SKM-1 treated with dmso at 0.1 percent for 144 hours (cell line): ENCODE results near the gene PLA2R1.
"Not testable (repeated sequence)": the region's sequence is repeated elsewhere in the genome, so short reads cannot be mapped to it uniquely, and the experiment has no call there.

Experiments
- DNase-seq: peaks from one replicate; lab custom pipeline; 2025; ENCODE audit not compliant: unreplicated experiment; lab: John Stamatoyannopoulos, UW

Gene PLA2R1

GRCh38 chr2:160063879-160064612 is 1.6 kb upstream of the PLA2R1 start:
- DNase-seq = no peak

GRCh38 chr2:160063271-160063670 is 856 bp upstream of the PLA2R1 start:
- no peak for DNase-seq

- no peak for DNase-seq
Measured at GRCh38 chr2:160061944-160062291, 497 bp downstream of the PLA2R1 start.

GRCh38 chr2:160061533-160061932 is 882 bp downstream of the PLA2R1 start:
- DNase-seq = no peak

GRCh38 chr2:160060297-160060696 is 2.1 kb downstream of the PLA2R1 start:
- no peak for DNase-seq

GRCh38 chr2:160057356-160057755 is 5.1 kb downstream of the PLA2R1 start:
- no peak for DNase-seq

GRCh38 chr2:160055726-160056108 is 6.7 kb downstream of the PLA2R1 start:
- DNase-seq = no peak

- DNase-seq = no peak
Measured at GRCh38 chr2:160054984-160055725, 7.3 kb downstream of the PLA2R1 start.

GRCh38 chr2:160053946-160054345 is 8.5 kb downstream of the PLA2R1 start:
- no peak for DNase-seq

- DNase-seq = no peak
Measured at GRCh38 chr2:160052531-160052930, 9.9 kb downstream of the PLA2R1 start.

- no peak for DNase-seq
Measured at GRCh38 chr2:160051371-160051800, 11.0 kb downstream of the PLA2R1 start.

- no peak for DNase-seq
Measured at GRCh38 chr2:160050147-160050546, 12.3 kb downstream of the PLA2R1 start.

GRCh38 chr2:160045703-160046210 is 16.7 kb downstream of the PLA2R1 start:
- no peak for DNase-seq

- no peak for DNase-seq
Measured at GRCh38 chr2:160044728-160045127, 17.7 kb downstream of the PLA2R1 start.

- DNase-seq = no peak
Measured at GRCh38 chr2:160043265-160043664, 19.1 kb downstream of the PLA2R1 start.

GRCh38 chr2:160042054-160042453 is 20.4 kb downstream of the PLA2R1 start:
- no peak for DNase-seq

- no peak for DNase-seq
Measured at GRCh38 chr2:160041091-160041490, 21.3 kb downstream of the PLA2R1 start.

- no peak for DNase-seq
Measured at GRCh38 chr2:160039166-160039903, 23.1 kb downstream of the PLA2R1 start.

GRCh38 chr2:160038662-160039061 is 23.8 kb downstream of the PLA2R1 start:
- not testable (repeated sequence) for DNase-seq

GRCh38 chr2:160036736-160037135 is 25.7 kb downstream of the PLA2R1 start:
- DNase-seq = no peak

GRCh38 chr2:160035125-160035524 is 27.3 kb downstream of the PLA2R1 start:
- DNase-seq = no peak

GRCh38 chr2:160034396-160034795 is 28.0 kb downstream of the PLA2R1 start:
- no peak for DNase-seq
